AG04450 (cell line): ENCODE data around the gene RPL28. TPM values are rescaled to one million over a fixed set of nuclear protein-coding genes. Genes with fewer than 3 reads are reported as not detected.

ENCODE experiments used
- CTCF ChIA-PET: fragments of 300-600, 350-600 bp; formaldehyde crosslinking; extraction: SDS; loops from one replicate; lab custom pipeline; 2022; ENCODE audit warnings: antibody characterized with exemption, inconsistent platforms; lab: Charles Lee
- POLR2A ChIA-PET: fragments of 350-600 bp; formaldehyde crosslinking; extraction: SDS; loops from one replicate; lab custom pipeline; 2021; ENCODE audit warnings: antibody characterized with exemption, inconsistent platforms; lab: Yijun Ruan, JAX
- DNase-seq: peaks from one replicate; pipeline ENCODE4 v3.0.0-alpha.2; 2011; ENCODE audit warnings: low read depth, low spot score
- H3K27ac ChIP-seq: one replicate; pipeline ENCODE4 v1.5.1; 2012; ENCODE audit warnings: low read depth, low read length, control low read depth
- H3K27me3 ChIP-seq: one replicate; pipeline ENCODE4 v1.6.0; 2012; ENCODE audit warnings: low read length; ENCODE audit not compliant: control insufficient read depth, insufficient read depth
- H3K4me3 ChIP-seq: 2 replicates; pipeline ENCODE4 v1.5.1; 2011; ENCODE audit warnings: mild to moderate bottlenecking, low read depth, low read length, control low read depth
- H3K9me3 ChIP-seq: 2 replicates; pipeline ENCODE4 v1.5.1; 2012; ENCODE audit warnings: low read length; ENCODE audit not compliant: control insufficient read depth, insufficient read depth
- polyA plus RNA-seq: library from polyadenylated mRNA; depleted of rRNA; stranded (reverse); fragments of >200 nt; gene quantifications from 2 replicates; pipeline ENCODE4 v1.2.3, GENCODE V29; 2011
- TF ChIP-seq, protein P1 (sequence below): IDR thresholded peaks from 2 replicates; pipeline ENCODE4 v1.5.1; 2011; ENCODE audit warnings: low read depth, low read length, control low read depth, inconsistent platforms

RPL28 gene
- polyA plus RNA-seq, 1 experiment, result 325 TPM

DNA sequence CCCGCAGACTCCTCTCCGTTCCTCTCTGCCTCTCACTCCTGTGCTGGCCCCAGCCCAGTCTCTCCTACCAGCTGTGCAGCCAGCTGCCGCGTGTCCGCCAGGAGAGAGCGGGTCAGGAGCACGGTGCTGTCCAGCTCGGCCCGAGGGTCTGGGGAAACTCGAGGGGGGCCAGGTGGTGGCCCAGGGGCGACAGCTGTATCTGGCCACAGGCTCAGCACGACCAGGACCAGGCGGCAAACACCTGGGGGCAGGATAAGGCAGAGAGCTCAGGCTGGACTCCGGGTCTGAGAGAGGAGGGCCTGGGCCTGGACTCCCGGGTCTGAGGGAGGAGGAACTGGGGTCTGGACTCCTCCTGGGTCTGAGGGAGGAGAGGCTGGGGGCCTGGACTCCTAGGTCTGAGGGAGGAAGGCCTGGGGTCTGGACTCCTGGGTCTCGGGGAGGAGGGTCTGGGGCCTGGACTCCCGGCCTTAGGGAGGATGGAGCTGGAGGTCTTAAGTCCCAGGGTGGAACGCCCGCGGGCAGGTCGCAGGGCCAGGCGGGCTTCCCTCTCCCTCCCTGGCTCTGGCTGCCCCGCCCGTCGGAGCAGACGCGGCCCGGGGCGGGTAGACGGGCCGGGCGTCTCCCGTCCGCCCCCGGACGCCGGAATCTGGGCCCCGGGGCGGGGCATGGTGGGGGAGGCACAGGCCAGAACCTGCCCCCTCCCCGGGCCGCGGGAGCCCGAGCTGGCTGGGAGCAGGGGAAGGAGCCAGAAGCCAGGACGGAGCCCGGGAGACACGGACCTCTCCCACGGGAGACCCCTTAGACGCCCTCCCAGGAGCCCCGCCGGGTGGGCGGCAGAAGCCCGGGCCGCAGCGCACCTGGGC is 16.8 kb upstream of the RPL28 start:
- DNase-seq, result no peak
- ChIA-PET CTCF (interaction anchor here (0.6 kb wide), 1 partner anchor 69 kb away, joined by 3 read pairs; no protein-coding TSS in a partner anchor), POLR2A (interaction anchor here (0.5 to 3.0 kb wide), 7 partner anchors 15 to 286 kb away, joined by 3 to 27 read pairs (median 4); partner anchors contain the start of genes KMT5C, TMEM238, TNNI3 and U2AF2)
- H3K4me3 ChIP-seq, result peak overlapping the region; percentile 62
- H3K27ac ChIP-seq, result peak overlapping the region; percentile 75
- H3K9me3 ChIP-seq, result no peaks in the 10 kb centered on the region; the same call in 1 of the 2 replicates
- no peaks in the 10 kb centered on the region for H3K27me3 ChIP-seq
- TF ChIP-seq, protein P1, sequence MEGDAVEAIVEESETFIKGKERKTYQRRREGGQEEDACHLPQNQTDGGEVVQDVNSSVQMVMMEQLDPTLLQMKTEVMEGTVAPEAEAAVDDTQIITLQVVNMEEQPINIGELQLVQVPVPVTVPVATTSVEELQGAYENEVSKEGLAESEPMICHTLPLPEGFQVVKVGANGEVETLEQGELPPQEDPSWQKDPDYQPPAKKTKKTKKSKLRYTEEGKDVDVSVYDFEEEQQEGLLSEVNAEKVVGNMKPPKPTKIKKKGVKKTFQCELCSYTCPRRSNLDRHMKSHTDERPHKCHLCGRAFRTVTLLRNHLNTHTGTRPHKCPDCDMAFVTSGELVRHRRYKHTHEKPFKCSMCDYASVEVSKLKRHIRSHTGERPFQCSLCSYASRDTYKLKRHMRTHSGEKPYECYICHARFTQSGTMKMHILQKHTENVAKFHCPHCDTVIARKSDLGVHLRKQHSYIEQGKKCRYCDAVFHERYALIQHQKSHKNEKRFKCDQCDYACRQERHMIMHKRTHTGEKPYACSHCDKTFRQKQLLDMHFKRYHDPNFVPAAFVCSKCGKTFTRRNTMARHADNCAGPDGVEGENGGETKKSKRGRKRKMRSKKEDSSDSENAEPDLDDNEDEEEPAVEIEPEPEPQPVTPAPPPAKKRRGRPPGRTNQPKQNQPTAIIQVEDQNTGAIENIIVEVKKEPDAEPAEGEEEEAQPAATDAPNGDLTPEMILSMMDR, result no peak

DNA sequence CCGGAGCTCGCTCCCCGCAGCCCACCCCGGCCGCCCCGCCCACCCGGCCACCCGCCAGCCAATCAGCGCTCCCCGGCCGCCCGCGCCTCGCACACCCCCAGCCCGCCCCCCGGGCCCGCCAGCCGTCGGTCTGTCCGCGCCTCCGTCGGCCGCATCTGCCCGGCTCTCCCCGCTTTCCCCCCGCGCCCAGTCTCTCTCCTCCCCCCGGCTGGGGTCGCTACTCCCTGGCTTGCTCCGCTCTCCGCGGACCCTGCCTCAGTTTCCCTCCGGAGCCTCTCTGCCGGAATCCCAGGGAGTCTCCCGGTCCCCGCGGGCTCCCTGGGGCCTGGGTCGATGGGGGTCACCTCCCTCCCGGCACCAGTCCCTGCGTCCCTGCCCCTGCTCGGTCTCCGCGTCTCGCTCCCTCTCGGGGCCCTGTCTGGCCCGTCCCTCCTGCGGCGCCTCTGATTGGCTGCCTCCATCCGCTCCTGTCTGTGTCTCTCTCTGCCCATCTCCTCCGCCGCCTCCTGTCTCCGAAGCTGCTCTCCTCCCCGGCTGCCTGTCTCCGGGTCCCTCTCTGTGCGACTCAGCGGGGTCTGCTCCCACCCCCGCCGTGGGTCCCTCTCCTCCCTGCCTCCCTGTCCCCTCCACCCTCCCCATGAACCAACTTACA is 16.0 kb upstream of the RPL28 start:
- ChIA-PET CTCF (no interaction called here), POLR2A (interaction anchor here (1.0 to 3.0 kb wide), 8 partner anchors 14 to 285 kb away, joined by 3 to 27 read pairs (median 6); partner anchors contain the start of genes KMT5C, TMEM238, U2AF2 and UBE2S)
- Histone ChIP-seq H3K9me3 (no peaks in the 10 kb centered on the region; the same call in 1 of the 2 replicates), H3K27ac (peak overlapping the region; percentile 85), H3K4me3 (peak overlapping the region; percentile 76), H3K27me3 (no peaks in the 10 kb centered on the region)
- TF ChIP-seq, protein P1, result no peak
- peak; percentile 42 for DNase-seq

DNA sequence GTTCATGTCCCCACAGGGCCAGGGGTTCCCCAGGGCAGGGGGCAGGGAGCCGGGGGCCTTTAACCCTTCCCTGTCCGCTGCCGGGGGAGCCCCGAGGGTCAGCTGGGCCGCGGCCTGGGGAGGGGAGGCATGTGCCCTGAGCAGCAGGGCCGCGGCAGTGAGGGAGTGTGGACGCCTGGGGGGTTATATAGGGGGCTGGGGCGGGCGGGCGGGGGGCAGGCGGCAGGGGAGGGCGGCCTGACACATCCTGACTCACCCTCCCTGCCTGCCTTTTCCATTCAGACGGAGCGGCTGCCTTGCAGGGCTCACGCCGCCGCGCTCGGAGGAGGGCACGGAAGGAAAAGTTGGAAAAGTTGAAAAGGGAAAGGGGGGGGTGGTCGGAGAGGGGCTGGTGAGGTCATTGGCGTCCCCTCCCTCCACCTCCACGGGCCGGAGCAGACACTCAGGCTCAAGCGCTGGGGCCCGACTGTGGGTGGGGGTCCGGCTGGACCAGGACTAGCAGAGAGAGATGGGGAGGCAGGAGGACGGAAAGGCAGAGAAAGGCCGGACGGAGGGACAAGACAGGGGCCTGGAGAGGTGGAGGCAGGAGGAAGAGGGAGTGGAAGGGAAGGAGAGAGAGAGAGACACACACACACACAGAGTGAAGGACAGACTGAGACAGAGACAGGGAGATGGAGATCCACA is 15.3 kb upstream of the RPL28 start, which contains the start of gene IL11:
Gene IL11 (minus strand): TSS at position 159 of the 684 bp plus-strand sequence. CDS start 153 bp downstream, at position 6.
- CTCF ChIA-PET, result no interaction called here
- Histone ChIP-seq H3K27me3 (no peaks in the 10 kb centered on the region), H3K9me3 (no peaks in the 10 kb centered on the region; the same call in 1 of the 2 replicates), H3K27ac (peak within 1 kb of the TSS; percentile 85), H3K4me3 (peak within 1 kb of the TSS; percentile 76)
- POLR2A ChIA-PET, result interaction anchor here (1.0 to 3.0 kb wide), 7 partner anchors 13 to 284 kb away, joined by 3 to 27 read pairs (median 6); partner anchors contain the start of genes KMT5C, TMEM238, U2AF2 and UBE2S
- TF ChIP-seq, protein P1, result no peak
- DNase-seq, result no peak

DNA sequence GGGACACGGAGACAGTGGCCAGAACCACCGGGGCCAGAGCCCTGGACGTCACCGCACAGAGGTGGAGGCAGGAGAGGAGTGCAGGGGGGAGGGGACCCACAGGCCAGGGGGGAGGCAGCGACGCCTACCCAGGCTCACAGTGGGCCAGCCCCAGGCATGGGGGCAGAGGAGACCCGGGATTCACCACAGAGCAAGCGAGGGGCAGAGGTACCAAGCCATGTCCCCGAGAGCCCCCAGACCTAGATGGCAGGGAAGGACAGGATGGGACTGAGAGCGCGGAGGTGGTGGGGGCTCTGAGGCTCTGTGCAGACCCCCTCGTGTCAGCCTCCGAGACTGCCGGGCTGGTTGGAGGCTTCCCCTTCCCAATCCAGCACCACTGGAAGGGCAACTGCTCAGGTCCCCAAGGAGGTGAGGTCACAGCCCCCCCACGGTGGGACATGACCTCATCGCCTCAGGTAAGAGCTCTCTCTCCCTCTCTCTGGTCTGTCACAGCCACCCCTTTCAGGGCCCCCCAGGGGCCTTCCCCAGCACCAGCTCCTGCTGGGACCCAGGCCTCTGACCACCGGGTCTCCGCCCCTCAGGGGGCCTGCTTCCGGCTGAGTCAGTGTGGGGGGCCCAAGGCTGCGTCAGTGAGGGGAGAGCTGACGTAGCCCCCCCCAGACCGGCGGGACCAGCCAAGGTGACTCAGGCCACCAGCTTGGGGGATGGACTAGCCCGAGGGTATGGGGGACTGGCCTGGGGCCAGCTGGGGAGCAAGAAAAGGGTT is 13.2 kb upstream of the RPL28 start:
- Histone ChIP-seq H3K9me3 (no peaks in the 10 kb centered on the region; the same call in 1 of the 2 replicates), H3K27ac (peak overlapping the region; percentile 61), H3K4me3 (no peak overlapping the region), H3K27me3 (no peaks in the 10 kb centered on the region)
- CTCF ChIA-PET, result interaction anchor here (1.5 to 1.6 kb wide), 2 partner anchors 71 to 131 kb away, joined by 3 read pairs; no protein-coding TSS in a partner anchor
- TF ChIP-seq, protein P1, result no peak
- POLR2A ChIA-PET, result interaction anchor here (0.8 to 2.1 kb wide), 6 partner anchors 8 to 62 kb away, joined by 3 to 13 read pairs (median 4); partner anchors contain the start of gene UBE2S
- DNase-seq, result no peak
